Tibial artery (tissue), 4 donors: ENCODE data around the gene SHROOM3.

Source experiments
- DNase-seq, 2 donors: peaks; one replicate each; pipeline ENCODE4 v3.0.0-alpha.2; 2019
- H3K27ac ChIP-seq, 2 donors: fragments of 200-600 bp; sonication (generic) in 1 of 2; 1 replicate in 1 of 2; 2 replicates in 1 of 2; pipeline ENCODE4 v1.5.1; 2018 to 2019; ENCODE audit warnings: mild to moderate bottlenecking in 1 of 2
- H3K27me3 ChIP-seq, 2 donors: fragments of 200-600 bp; sonication (generic) in 1 of 2; one replicate each; pipeline versions ENCODE4 v1.5.1 to v1.6.0; 2016 to 2019
- H3K36me3 ChIP-seq, 3 donors: fragments of 200-600 bp; sonication (generic) in 2 of 3; one replicate each; pipeline ENCODE4 v1.5.1; 2016 to 2019; ENCODE audit warnings: mild to moderate bottlenecking in 2 of 3
- H3K4me1 ChIP-seq, 4 donors: fragments of 200-600 bp; sonication (generic) in 2 of 4; 1 replicate in 3 of 4; 2 replicates in 1 of 4; pipeline ENCODE4 v1.5.1; 2016 to 2019
- H3K4me3 ChIP-seq, 2 donors: fragments of 200-600 bp; sonication (generic) in 1 of 2; 1 replicate in 1 of 2; 2 replicates in 1 of 2; pipeline ENCODE4 v1.5.1; 2018 to 2019; ENCODE audit warnings: mild to moderate bottlenecking in 2 of 2
- H3K9me3 ChIP-seq, 3 donors: fragments of 200-600 bp; sonication (generic) in 1 of 3; one replicate each; pipeline ENCODE4 v1.5.1; 2016 to 2019
- intact Hi-C: fragments of 100-400 bp; cut with DNase I; formaldehyde crosslinking; loops from one replicate; pipeline ENCODE4 v1.15.0; 2023; ENCODE audit warnings: low total_unique reads
- TF ChIP-seq, protein P1 (sequence below), 2 experiments: fragments of 200-600 bp in 1 of 2; fragments of 450-650 bp in 1 of 2; IDR thresholded peaks; one replicate each; pipeline ENCODE4 v1.5.1; 2017 to 2019; ENCODE audit warnings: antibody characterized with exemption in 2 of 2, mild to moderate bottlenecking in 1 of 2, moderate library complexity in 1 of 2

The SHROOM3 gene

DNA sequence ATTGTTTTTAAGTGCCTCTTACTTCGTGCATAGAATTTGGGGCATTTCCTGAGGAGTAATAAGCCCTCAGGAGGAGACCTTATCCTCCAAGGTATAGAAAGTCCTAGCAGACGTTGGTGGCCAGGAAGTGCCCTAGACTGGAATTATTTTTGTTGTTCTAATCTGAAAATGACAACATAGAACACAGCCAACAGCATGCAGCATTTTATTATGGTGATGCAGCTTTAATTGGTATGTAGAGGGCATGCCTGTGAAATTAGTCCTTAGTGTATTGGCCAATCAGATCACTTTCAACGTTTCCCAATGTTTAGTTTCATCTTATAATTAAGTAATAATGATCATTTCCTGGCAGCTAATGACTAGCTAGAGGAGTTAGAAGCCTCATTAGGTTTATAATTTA, 199.2 kb downstream of the SHROOM3 start:
- peak overlapping the region; percentile 36 to 47 for H3K27ac ChIP-seq
- intact Hi-C loops, result loop anchor here (10.0 kb wide), 1 partner anchor 51 kb away; no protein-coding TSS in a partner anchor
- no peak for DNase-seq
- H3K4me3 ChIP-seq, result no peak overlapping the region
- H3K27me3 ChIP-seq, result no peaks in the 10 kb centered on the region
- TF ChIP-seq, protein P1, sequence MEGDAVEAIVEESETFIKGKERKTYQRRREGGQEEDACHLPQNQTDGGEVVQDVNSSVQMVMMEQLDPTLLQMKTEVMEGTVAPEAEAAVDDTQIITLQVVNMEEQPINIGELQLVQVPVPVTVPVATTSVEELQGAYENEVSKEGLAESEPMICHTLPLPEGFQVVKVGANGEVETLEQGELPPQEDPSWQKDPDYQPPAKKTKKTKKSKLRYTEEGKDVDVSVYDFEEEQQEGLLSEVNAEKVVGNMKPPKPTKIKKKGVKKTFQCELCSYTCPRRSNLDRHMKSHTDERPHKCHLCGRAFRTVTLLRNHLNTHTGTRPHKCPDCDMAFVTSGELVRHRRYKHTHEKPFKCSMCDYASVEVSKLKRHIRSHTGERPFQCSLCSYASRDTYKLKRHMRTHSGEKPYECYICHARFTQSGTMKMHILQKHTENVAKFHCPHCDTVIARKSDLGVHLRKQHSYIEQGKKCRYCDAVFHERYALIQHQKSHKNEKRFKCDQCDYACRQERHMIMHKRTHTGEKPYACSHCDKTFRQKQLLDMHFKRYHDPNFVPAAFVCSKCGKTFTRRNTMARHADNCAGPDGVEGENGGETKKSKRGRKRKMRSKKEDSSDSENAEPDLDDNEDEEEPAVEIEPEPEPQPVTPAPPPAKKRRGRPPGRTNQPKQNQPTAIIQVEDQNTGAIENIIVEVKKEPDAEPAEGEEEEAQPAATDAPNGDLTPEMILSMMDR (IDR thresholded peaks at IDR 0.05), result no peak
- no peaks in the 10 kb centered on the region for H3K9me3 ChIP-seq
- H3K36me3 ChIP-seq, result no peaks in the 10 kb centered on the region
- H3K4me1 ChIP-seq, result peaks cover 0 to 64% (median 24%) of the 10 kb centered on the region in 4 donors

DNA sequence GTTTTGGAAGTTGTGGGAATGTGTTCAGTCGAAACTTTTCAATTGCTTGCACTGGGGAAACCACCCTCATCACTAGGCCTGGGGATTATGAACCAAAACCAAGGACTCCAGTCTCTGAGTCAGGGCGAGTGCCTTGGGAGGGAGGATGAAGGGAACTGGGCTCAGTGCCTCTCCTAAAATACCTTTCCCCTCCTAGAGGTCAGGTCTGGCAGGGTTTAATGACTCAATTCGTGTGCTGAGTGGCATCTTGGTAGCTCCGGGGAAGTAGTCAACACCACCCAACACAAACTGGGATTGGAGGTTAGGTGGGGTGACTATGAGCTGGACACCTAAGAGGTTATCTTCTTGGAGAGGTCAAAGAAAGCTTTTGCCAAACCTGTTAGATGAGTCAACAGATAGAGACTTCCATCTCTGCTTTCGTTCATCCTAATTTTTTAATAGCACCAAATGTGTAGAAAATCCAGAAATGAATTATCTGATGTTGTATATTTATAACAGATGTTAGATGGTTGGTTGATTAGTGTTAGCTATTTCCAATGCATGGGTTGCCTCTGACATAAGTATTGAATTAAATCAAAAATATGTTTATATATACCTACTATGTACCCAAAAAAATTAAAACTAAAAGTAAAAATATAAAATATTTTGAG, 202.8 kb downstream of the SHROOM3 start:
- H3K4me1 ChIP-seq, result peaks cover 0 to 60% (median 27%) of the 10 kb centered on the region in 4 donors
- no peaks in the 10 kb centered on the region for H3K36me3 ChIP-seq
- no peak overlapping the region for H3K4me3 ChIP-seq
- no peak for DNase-seq
- intact Hi-C loops, result loop anchor here (10.0 kb wide), 1 partner anchor 47 kb away; no protein-coding TSS in a partner anchor
- no peaks in the 10 kb centered on the region for H3K9me3 ChIP-seq
- TF ChIP-seq, protein P1 (IDR thresholded peaks at IDR 0.05), result no peak
- H3K27me3 ChIP-seq, result no peaks in the 10 kb centered on the region
- H3K27ac ChIP-seq, result peak overlapping the region; percentile 48 to 57

DNA sequence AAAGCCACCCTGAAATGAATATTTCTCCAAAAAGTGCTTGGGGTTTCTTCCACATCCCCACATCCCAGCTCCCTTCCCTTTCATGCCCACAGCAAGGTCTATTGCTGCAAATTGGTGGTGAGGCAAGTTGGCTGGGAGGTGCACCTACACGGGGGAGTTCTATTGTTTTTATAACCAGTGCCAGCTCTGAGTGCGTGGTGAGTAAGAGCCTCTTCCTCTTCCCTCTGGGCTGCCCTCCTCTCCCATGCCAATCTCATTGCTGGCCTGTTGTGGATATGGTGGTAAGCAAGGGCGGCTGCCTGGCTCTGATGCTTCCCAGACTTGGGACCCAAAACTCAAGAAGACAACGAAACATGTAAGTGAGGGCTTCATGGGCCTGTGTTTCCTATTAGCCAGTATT, 204.3 kb downstream of the SHROOM3 start:
- peaks cover 0 to 58% (median 21%) of the 10 kb centered on the region in 4 donors for H3K4me1 ChIP-seq
- H3K4me3 ChIP-seq, result no peak overlapping the region

DNA sequence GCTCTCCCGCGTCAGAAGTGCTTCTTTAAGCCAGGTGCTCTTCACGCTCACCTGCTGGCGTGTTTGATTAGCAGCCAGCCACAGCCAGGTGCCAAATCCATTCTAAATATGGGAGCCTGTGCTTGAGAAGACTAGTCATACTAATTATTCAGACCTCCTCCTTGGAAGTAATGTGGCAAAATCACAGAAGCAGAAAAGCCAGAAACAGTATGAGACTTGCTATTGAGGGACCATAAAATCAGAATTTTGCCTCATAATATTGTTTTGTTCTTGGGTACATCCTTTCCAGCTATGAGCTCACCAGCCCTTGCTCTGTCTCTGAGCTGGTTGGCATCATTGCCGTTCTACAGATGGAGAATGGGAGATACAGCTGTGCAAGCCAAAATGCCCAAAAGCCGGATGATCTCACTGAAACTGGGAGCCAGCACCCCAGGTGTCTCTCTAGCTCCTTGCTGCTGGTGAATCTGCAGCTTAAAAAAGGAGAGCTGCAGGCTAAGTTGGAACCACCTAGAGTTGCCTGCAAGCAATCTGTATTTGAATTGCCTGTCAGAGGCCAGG, 205.4 kb downstream of the SHROOM3 start:
- intact Hi-C loops, result no loop called here
- Histone ChIP-seq H3K4me3 (no peak overlapping the region), H3K27me3 (no peaks in the 10 kb centered on the region), H3K36me3 (no peaks in the 10 kb centered on the region), H3K27ac (no peak overlapping the region), H3K9me3 (no peaks in the 10 kb centered on the region), H3K4me1 (peaks cover 0 to 46% (median 14%) of the 10 kb centered on the region in 4 donors)
- no peak for DNase-seq
- TF ChIP-seq, protein P1 (IDR thresholded peaks at IDR 0.05), result no peak

More for the DNA sequence above, 204.3 kb downstream of the SHROOM3 start:
- no peaks in the 10 kb centered on the region for H3K9me3 ChIP-seq
- DNase-seq, result no peak
- H3K27me3 ChIP-seq, result no peaks in the 10 kb centered on the region
- peak overlapping the region in 1 of 2 donors; percentile 0 for H3K27ac ChIP-seq
- TF ChIP-seq, protein P1 (IDR thresholded peaks at IDR 0.05), result no peak
- no peaks in the 10 kb centered on the region for H3K36me3 ChIP-seq
- intact Hi-C loops, result loop anchor here (10.0 kb wide), 1 partner anchor 46 kb away; no protein-coding TSS in a partner anchor

DNA sequence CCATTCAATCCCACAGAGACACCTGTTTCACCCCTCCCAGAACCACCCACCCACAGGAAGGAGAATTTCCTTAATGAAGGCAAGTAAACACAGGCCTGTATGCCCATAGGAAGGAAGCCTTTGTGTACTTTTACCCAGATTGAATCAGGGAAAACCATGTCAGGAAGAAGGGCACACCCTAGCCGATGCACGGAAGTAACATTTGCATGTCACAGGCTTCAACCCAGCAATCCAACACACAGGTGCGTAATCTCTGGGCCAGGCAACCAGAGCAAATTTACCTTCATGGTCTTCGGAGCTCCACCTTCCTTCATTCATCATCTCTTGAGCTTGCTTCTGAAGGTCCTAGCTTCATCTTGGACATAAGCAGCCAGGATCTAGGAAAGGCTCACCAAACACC, 206.3 kb downstream of the SHROOM3 start:
- Histone ChIP-seq H3K36me3 (no peaks in the 10 kb centered on the region), H3K27ac (no peak overlapping the region), H3K4me1 (peaks cover 0 to 40% (median 12%) of the 10 kb centered on the region in 4 donors), H3K27me3 (no peaks in the 10 kb centered on the region), H3K4me3 (no peak overlapping the region), H3K9me3 (no peaks in the 10 kb centered on the region)
- intact Hi-C loops, result no loop called here
- no peak for DNase-seq
- TF ChIP-seq, protein P1 (IDR thresholded peaks at IDR 0.05), result no peak
